ENCODE measurements around the gene GAD1. TPM values are rescaled to one million over a fixed set of nuclear protein-coding genes. Genes with fewer than 3 reads are reported as not detected.

GAD1 gene
- total RNA-seq, 1 experiment from 2014 or later = 2.5 TPM

- ATAC-seq = no peak
Measured at GRCh38 chr2:170821531-170822289, 5.0 kb downstream of the GAD1 start.

More at GRCh38 chr2:170821531-170822289, 5.0 kb downstream of the GAD1 start:
- Mint-ChIP-seq H3K4me1 (peaks cover 49% of the 10 kb centered on the region), H3K9me3 (no peaks in the 10 kb centered on the region), H3K27me3 (ENCODE audit: low read depth) (peaks cover 98% of the 10 kb centered on the region), H3K4me3 (peak overlapping the region; percentile 84), H3K36me3 (no peaks in the 10 kb centered on the region), H3K27ac (no peak overlapping the region)
- POLR2A ChIA-PET = no interaction called here
- no peak for DNase-seq (ENCODE audit: low spot score)
- no peak for TF ChIP-seq RELA (CRISPR knock-in tag; IDR thresholded peaks at IDR 0.05; ENCODE audit: borderline replicate concordance)
- TF ChIP-seq AFF4 (CRISPR knock-in tag; IDR thresholded peaks at IDR 0.05; ENCODE audit: borderline replicate concordance) = no peak
- TF ChIP-seq, protein P1, sequence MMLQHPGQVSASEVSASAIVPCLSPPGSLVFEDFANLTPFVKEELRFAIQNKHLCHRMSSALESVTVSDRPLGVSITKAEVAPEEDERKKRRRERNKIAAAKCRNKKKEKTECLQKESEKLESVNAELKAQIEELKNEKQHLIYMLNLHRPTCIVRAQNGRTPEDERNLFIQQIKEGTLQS (CRISPR knock-in tag; conservative IDR thresholded peaks at IDR 0.05) = no peak
- TF ChIP-seq ZNF138 (CRISPR knock-in tag; conservative IDR thresholded peaks at IDR 0.05) = no peak
- TF ChIP-seq, protein P2, sequence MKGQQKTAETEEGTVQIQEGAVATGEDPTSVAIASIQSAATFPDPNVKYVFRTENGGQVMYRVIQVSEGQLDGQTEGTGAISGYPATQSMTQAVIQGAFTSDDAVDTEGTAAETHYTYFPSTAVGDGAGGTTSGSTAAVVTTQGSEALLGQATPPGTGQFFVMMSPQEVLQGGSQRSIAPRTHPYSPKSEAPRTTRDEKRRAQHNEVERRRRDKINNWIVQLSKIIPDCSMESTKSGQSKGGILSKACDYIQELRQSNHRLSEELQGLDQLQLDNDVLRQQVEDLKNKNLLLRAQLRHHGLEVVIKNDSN (CRISPR knock-in tag; IDR thresholded peaks at IDR 0.05) = no peak
- no peak for TF ChIP-seq NFATC4 (CRISPR knock-in tag; IDR thresholded peaks at IDR 0.05)
- no peak for TF ChIP-seq E2F5 (CRISPR knock-in tag; IDR thresholded peaks at IDR 0.05)
- TF ChIP-seq, protein P3, sequence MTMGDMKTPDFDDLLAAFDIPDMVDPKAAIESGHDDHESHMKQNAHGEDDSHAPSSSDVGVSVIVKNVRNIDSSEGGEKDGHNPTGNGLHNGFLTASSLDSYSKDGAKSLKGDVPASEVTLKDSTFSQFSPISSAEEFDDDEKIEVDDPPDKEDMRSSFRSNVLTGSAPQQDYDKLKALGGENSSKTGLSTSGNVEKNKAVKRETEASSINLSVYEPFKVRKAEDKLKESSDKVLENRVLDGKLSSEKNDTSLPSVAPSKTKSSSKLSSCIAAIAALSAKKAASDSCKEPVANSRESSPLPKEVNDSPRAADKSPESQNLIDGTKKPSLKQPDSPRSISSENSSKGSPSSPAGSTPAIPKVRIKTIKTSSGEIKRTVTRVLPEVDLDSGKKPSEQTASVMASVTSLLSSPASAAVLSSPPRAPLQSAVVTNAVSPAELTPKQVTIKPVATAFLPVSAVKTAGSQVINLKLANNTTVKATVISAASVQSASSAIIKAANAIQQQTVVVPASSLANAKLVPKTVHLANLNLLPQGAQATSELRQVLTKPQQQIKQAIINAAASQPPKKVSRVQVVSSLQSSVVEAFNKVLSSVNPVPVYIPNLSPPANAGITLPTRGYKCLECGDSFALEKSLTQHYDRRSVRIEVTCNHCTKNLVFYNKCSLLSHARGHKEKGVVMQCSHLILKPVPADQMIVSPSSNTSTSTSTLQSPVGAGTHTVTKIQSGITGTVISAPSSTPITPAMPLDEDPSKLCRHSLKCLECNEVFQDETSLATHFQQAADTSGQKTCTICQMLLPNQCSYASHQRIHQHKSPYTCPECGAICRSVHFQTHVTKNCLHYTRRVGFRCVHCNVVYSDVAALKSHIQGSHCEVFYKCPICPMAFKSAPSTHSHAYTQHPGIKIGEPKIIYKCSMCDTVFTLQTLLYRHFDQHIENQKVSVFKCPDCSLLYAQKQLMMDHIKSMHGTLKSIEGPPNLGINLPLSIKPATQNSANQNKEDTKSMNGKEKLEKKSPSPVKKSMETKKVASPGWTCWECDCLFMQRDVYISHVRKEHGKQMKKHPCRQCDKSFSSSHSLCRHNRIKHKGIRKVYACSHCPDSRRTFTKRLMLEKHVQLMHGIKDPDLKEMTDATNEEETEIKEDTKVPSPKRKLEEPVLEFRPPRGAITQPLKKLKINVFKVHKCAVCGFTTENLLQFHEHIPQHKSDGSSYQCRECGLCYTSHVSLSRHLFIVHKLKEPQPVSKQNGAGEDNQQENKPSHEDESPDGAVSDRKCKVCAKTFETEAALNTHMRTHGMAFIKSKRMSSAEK (CRISPR knock-in tag; IDR thresholded peaks at IDR 0.05; ENCODE audit: borderline replicate concordance) = no peak
- no peak for TF ChIP-seq ATF6 (CRISPR knock-in tag; IDR thresholded peaks at IDR 0.05)
- TF ChIP-seq ATF1 (CRISPR knock-in tag; IDR thresholded peaks at IDR 0.05) = no peak
- TF ChIP-seq SMAD4 (CRISPR knock-in tag; IDR thresholded peaks at IDR 0.05) = no peak
- no peak for TF ChIP-seq OVOL2 (CRISPR knock-in tag; IDR thresholded peaks at IDR 0.05; ENCODE audit: borderline replicate concordance)
- TF ChIP-seq CBFB (CRISPR knock-in tag; IDR thresholded peaks at IDR 0.05; ENCODE audit: low read depth) = no peak
- TF ChIP-seq ATF2 (CRISPR knock-in tag; IDR thresholded peaks at IDR 0.05; ENCODE audit: borderline replicate concordance, low read depth) = no peak
- no peak for TF ChIP-seq IRF2 (CRISPR knock-in tag; IDR thresholded peaks at IDR 0.05; ENCODE audit: borderline replicate concordance, low read depth)
- CTCF ChIA-PET = interaction anchor here (0.7 to 2.6 kb wide), 12 partner anchors 9 to 586 kb away, joined by 3 to 11 read pairs (median 6); partner anchors contain the start of gene GORASP2

Data from WTC11 (cell line).